ENCODE measurements around the gene IL17C.
A peak's percentile ranks its signal among the peaks of the same experiment; 100 is the strongest.

Gene IL17C

GRCh38 chr16:88685156-88686061, 47.0 kb downstream of the IL17C start:
- H3K4me3 Mint-ChIP-seq, result peak overlapping the region; percentile 72

GRCh38 chr16:88686062-88686438, 47.7 kb downstream of the IL17C start:
- Mint-ChIP-seq H3K9me3 (no peaks in the 10 kb centered on the region), H3K4me3 (peak overlapping the region; percentile 72), H3K36me3 (ENCODE audit: low read depth) (no peaks in the 10 kb centered on the region), H3K27me3 (no peaks in the 10 kb centered on the region), H3K27ac (no peak overlapping the region), H3K4me1 (ENCODE audit: low read depth) (peaks cover 37% of the 10 kb centered on the region)

More at GRCh38 chr16:88685156-88686061, 47.0 kb downstream of the IL17C start:
- Mint-ChIP-seq H3K9me3 (no peaks in the 10 kb centered on the region), H3K4me1 (ENCODE audit: low read depth) (peaks cover 34% of the 10 kb centered on the region), H3K27ac (no peak overlapping the region), H3K27me3 (no peaks in the 10 kb centered on the region), H3K36me3 (ENCODE audit: low read depth) (no peaks in the 10 kb centered on the region)

DNA sequence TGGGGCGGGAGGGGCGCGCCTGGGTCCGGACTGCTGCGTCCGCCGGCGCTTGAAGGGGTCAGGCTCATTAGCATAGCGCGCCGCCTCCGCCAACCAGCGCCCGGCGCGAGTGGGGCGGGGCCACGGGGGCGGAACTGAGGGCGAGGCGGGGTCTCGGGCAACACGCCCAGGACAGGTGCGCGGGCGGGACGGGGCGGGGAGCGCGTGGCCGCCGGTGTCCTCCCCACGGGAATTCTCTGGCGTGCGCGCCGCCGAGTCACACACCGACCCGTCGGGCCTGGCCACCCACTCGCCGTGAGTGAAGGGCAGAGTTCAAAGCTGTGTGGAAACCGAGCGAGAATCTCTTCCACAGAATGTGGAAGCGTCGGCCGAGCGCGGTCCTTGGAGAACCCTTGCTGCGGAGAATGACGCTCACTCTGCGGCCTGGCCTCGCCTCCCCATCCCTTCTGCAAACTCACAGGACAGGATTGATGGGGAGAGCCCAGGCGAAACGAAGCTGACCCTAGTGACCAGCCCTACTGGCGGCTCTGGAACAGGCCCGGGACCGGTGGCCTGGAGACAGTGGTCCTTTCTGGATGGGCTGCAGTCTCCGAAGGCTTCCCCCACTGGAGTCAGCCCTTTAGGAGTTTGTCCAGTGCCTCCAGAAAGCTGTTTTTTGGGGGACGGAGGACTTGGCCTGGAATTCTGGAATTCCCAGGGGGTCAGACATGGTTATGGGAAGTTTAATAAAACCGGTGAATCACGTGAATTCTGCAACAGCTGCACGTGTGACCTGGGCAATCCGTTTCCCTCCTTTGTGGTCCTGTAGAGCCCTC, 48.3 kb downstream of the IL17C start, which contains the start of gene SNAI3:
Gene SNAI3 (minus strand): TSS at position 69 of the 815 bp plus-strand sequence. CDS start 101 bp downstream, outside the sequence.
- H3K4me1 Mint-ChIP-seq (ENCODE audit: low read depth), result peaks cover 36% of the 10 kb centered on the region
- no peaks in the 10 kb centered on the region for H3K36me3 Mint-ChIP-seq (ENCODE audit: low read depth)
- H3K9me3 Mint-ChIP-seq, result no peaks in the 10 kb centered on the region
- H3K27me3 Mint-ChIP-seq, result no peaks in the 10 kb centered on the region
- peak within 1 kb of the TSS; percentile 72 for H3K4me3 Mint-ChIP-seq
- no peak within 1 kb of the TSS for H3K27ac Mint-ChIP-seq

DNA sequence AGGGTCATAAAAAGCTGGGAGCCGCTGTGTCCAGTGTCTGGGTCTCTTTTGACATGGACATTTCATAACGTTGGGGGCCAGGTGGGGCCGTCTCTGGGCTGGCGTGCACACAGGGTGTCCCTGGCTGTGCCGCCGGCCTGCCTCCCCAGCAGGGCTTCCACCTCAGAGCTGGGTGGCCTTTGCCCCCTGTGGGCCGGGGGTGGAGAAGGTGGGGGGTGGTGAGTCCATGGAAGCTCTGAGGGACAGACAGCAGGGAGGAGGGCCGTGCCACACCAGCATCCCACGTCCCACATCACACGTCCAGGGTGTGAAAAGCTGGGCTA, 48.8 kb downstream of the IL17C start:
- H3K27ac Mint-ChIP-seq, result no peak overlapping the region
- H3K4me1 Mint-ChIP-seq (ENCODE audit: low read depth), result peaks cover 36% of the 10 kb centered on the region
- H3K9me3 Mint-ChIP-seq, result no peaks in the 10 kb centered on the region
- no peaks in the 10 kb centered on the region for H3K36me3 Mint-ChIP-seq (ENCODE audit: low read depth)
- no peak overlapping the region for H3K4me3 Mint-ChIP-seq
- H3K27me3 Mint-ChIP-seq, result no peaks in the 10 kb centered on the region

GRCh38 chr16:88687676-88688012, 49.3 kb downstream of the IL17C start:
- H3K4me1 Mint-ChIP-seq (ENCODE audit: low read depth), result peaks cover 36% of the 10 kb centered on the region
- no peak overlapping the region for H3K27ac Mint-ChIP-seq
- H3K27me3 Mint-ChIP-seq, result no peaks in the 10 kb centered on the region
- H3K36me3 Mint-ChIP-seq (ENCODE audit: low read depth), result no peaks in the 10 kb centered on the region
- no peaks in the 10 kb centered on the region for H3K9me3 Mint-ChIP-seq
- no peak overlapping the region for H3K4me3 Mint-ChIP-seq

- no peak overlapping the region for H3K4me3 Mint-ChIP-seq
- no peaks in the 10 kb centered on the region for H3K36me3 Mint-ChIP-seq (ENCODE audit: low read depth)
- no peaks in the 10 kb centered on the region for H3K9me3 Mint-ChIP-seq
- no peaks in the 10 kb centered on the region for H3K27me3 Mint-ChIP-seq
- no peak overlapping the region for H3K27ac Mint-ChIP-seq
- H3K4me1 Mint-ChIP-seq (ENCODE audit: low read depth), result peaks cover 40% of the 10 kb centered on the region
Observed at GRCh38 chr16:88688013-88688778, 49.8 kb downstream of the IL17C start.
